OCI-LY3 (cell line): ENCODE results near the gene ANKMY2.

Experiments
- EZH2phosphoT487 ChIP-seq: fragments of 200-600 bp; shearing (Covaris generic); IDR thresholded peaks from 2 replicates; pipeline ENCODE4 v1.6.1; 2018; ENCODE audit warnings: antibody characterized with exemption, mixed run types, low read depth
- TF ChIP-seq, protein P1 (sequence below): fragments of 200-600, 300-600 bp; sonication (generic); IDR thresholded peaks from 2 replicates; pipeline ENCODE4 v1.5.1; 2014; ENCODE audit warnings: antibody characterized with exemption, low read length, low read depth

DNA sequence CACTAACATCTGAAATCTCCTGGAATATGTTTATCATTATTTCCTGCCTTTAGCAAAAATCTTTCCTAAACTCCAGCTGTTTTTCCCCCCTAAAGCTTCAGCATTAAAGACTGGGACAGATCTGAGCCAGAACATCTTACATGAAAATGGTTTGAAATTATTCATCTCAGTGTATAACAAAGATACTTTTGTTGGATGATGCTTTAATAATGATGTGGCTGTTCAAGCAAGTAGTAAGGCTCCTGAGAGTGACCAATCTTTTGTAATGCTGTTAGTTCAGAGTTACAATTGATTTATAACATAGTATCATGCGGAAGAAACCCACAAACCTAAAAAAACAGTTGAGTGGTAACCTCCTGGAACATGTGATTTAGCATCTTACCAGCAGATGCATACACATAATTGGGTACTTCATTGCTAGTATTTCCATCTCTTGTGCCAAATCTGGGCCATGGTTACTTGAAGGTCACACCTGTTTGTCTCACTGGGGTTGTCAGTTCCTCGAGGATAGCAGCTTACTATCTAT is 1.9 kb upstream of the ANKMY2 start:
- TF ChIP-seq, protein P1, sequence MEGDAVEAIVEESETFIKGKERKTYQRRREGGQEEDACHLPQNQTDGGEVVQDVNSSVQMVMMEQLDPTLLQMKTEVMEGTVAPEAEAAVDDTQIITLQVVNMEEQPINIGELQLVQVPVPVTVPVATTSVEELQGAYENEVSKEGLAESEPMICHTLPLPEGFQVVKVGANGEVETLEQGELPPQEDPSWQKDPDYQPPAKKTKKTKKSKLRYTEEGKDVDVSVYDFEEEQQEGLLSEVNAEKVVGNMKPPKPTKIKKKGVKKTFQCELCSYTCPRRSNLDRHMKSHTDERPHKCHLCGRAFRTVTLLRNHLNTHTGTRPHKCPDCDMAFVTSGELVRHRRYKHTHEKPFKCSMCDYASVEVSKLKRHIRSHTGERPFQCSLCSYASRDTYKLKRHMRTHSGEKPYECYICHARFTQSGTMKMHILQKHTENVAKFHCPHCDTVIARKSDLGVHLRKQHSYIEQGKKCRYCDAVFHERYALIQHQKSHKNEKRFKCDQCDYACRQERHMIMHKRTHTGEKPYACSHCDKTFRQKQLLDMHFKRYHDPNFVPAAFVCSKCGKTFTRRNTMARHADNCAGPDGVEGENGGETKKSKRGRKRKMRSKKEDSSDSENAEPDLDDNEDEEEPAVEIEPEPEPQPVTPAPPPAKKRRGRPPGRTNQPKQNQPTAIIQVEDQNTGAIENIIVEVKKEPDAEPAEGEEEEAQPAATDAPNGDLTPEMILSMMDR: no peak
- TF ChIP-seq EZH2phosphoT487: no peak
